Measurements from ENCODE around the gene USH2A.

USH2A gene

GRCh38 chr1:216005916-216006315 lies 417.3 kb downstream of the USH2A start:
- DNase-seq (ENCODE audit: low read depth, low spot score) = no peak
- no peak overlapping the region for H3K27ac ChIP-seq

- no peak overlapping the region for H3K27ac ChIP-seq
- no peak for DNase-seq (ENCODE audit: low read depth, low spot score)
Measured at GRCh38 chr1:215992620-215993019, 430.6 kb downstream of the USH2A start.

- no peak for DNase-seq (ENCODE audit: low read depth, low spot score)
- H3K27ac ChIP-seq = no peak overlapping the region
Measured at GRCh38 chr1:215987092-215987875, 436.0 kb downstream of the USH2A start.

GRCh38 chr1:215986401-215986800 lies 436.8 kb downstream of the USH2A start:
- no peak for DNase-seq (ENCODE audit: low read depth, low spot score)
- no peak overlapping the region for H3K27ac ChIP-seq

- DNase-seq (ENCODE audit: low read depth, low spot score) = no peak
- H3K27ac ChIP-seq = no peak overlapping the region
Measured at GRCh38 chr1:215983680-215984079, 439.6 kb downstream of the USH2A start.

- H3K27ac ChIP-seq = no peak overlapping the region
- no peak for DNase-seq (ENCODE audit: low read depth, low spot score)
Measured at GRCh38 chr1:215971793-215972441, 451.3 kb downstream of the USH2A start.

GRCh38 chr1:215970406-215970805 lies 452.8 kb downstream of the USH2A start:
- H3K27ac ChIP-seq = no peak overlapping the region
- no peak for DNase-seq (ENCODE audit: low read depth, low spot score)

GRCh38 chr1:215963621-215964020 lies 459.6 kb downstream of the USH2A start:
- H3K27ac ChIP-seq = no peak overlapping the region
- no peak for DNase-seq (ENCODE audit: low read depth, low spot score)

GRCh38 chr1:215963040-215963439 lies 460.2 kb downstream of the USH2A start:
- no peak overlapping the region for H3K27ac ChIP-seq
- DNase-seq (ENCODE audit: low read depth, low spot score) = no peak

GRCh38 chr1:215958841-215959240 lies 464.4 kb downstream of the USH2A start:
- no peak for DNase-seq (ENCODE audit: low read depth, low spot score)
- H3K27ac ChIP-seq = no peak overlapping the region

- no peak for DNase-seq (ENCODE audit: low read depth, low spot score)
- H3K27ac ChIP-seq = no peak overlapping the region
Measured at GRCh38 chr1:215957663-215958062, 465.6 kb downstream of the USH2A start.

GRCh38 chr1:215932558-215932957 lies 490.7 kb downstream of the USH2A start:
- no peak overlapping the region for H3K27ac ChIP-seq
- no peak for DNase-seq (ENCODE audit: low read depth, low spot score)

- no peak overlapping the region for H3K27ac ChIP-seq
- no peak for DNase-seq (ENCODE audit: low read depth, low spot score)
Measured at GRCh38 chr1:215926670-215927069, 496.6 kb downstream of the USH2A start.

GRCh38 chr1:215923129-215923824 lies 500.0 kb downstream of the USH2A start:
- H3K27ac ChIP-seq = no peak overlapping the region
- DNase-seq (ENCODE audit: low read depth, low spot score) = peak; percentile 2

GRCh38 chr1:215911406-215911968 lies 511.8 kb downstream of the USH2A start:
- no peak overlapping the region for H3K27ac ChIP-seq
- DNase-seq (ENCODE audit: low read depth, low spot score) = no peak

- H3K27ac ChIP-seq = no peak overlapping the region
- no peak for DNase-seq (ENCODE audit: low read depth, low spot score)
Measured at GRCh38 chr1:215905493-215906115, 517.6 kb downstream of the USH2A start.

GRCh38 chr1:215900684-215901083 lies 522.6 kb downstream of the USH2A start:
- no peak overlapping the region for H3K27ac ChIP-seq
- no peak for DNase-seq (ENCODE audit: low read depth, low spot score)

- DNase-seq (ENCODE audit: low read depth, low spot score) = no peak
- H3K27ac ChIP-seq = no peak overlapping the region
Measured at GRCh38 chr1:215899901-215900300, 523.3 kb downstream of the USH2A start.

GRCh38 chr1:215895893-215896292 lies 527.4 kb downstream of the USH2A start:
- no peak overlapping the region for H3K27ac ChIP-seq
- DNase-seq (ENCODE audit: low read depth, low spot score) = no peak

GRCh38 chr1:215895276-215895675 lies 528.0 kb downstream of the USH2A start:
- H3K27ac ChIP-seq = no peak overlapping the region
- no peak for DNase-seq (ENCODE audit: low read depth, low spot score)
